Measurements from ENCODE around the gene IL16.
"Not testable (repeated sequence)": the region's sequence is repeated elsewhere in the genome, so short reads cannot be mapped to it uniquely, and the experiment has no call there.

Gene IL16

GRCh38 chr15:81338170-81339007 lies 141.7 kb downstream of the IL16 start:
- DNase-seq (ENCODE audit: insufficient read length, low spot score): no peak
- no peak for FAIRE-seq
- TF ChIP-seq CTCF (IDR thresholded peaks at IDR 0.05; ENCODE audit: insufficient read depth, missing control alignments): no peak

- no peak for FAIRE-seq
- no peak for DNase-seq (ENCODE audit: insufficient read length, low spot score)
- TF ChIP-seq CTCF (IDR thresholded peaks at IDR 0.05; ENCODE audit: insufficient read depth, missing control alignments): no peak
Measured at GRCh38 chr15:81339321-81339720, 142.6 kb downstream of the IL16 start.

- no peak for TF ChIP-seq CTCF (IDR thresholded peaks at IDR 0.05; ENCODE audit: insufficient read depth, missing control alignments)
- DNase-seq (ENCODE audit: insufficient read length, low spot score): no peak
- FAIRE-seq: no peak
Measured at GRCh38 chr15:81339851-81340250, 143.2 kb downstream of the IL16 start.

GRCh38 chr15:81341351-81341750 lies 144.7 kb downstream of the IL16 start:
- no peak for DNase-seq (ENCODE audit: insufficient read length, low spot score)
- TF ChIP-seq CTCF (IDR thresholded peaks at IDR 0.05; ENCODE audit: insufficient read depth, missing control alignments): no peak
- no peak for FAIRE-seq

- DNase-seq (ENCODE audit: insufficient read length, low spot score): no peak
- FAIRE-seq: no peak
- no peak for TF ChIP-seq CTCF (IDR thresholded peaks at IDR 0.05; ENCODE audit: insufficient read depth, missing control alignments)
Measured at GRCh38 chr15:81343371-81343770, 146.7 kb downstream of the IL16 start.

- TF ChIP-seq CTCF (IDR thresholded peaks at IDR 0.05; ENCODE audit: insufficient read depth, missing control alignments): no peak
- DNase-seq (ENCODE audit: insufficient read length, low spot score): no peak
- no peak for FAIRE-seq
Measured at GRCh38 chr15:81346611-81347010, 149.9 kb downstream of the IL16 start.

GRCh38 chr15:81347910-81348309 lies 151.2 kb downstream of the IL16 start:
- DNase-seq (ENCODE audit: insufficient read length, low spot score) (no peak), FAIRE-seq (no peak)
- no peak for TF ChIP-seq CTCF (IDR thresholded peaks at IDR 0.05; ENCODE audit: insufficient read depth, missing control alignments)

GRCh38 chr15:81348691-81349090 lies 152.0 kb downstream of the IL16 start:
- not testable (repeated sequence) for FAIRE-seq

More at GRCh38 chr15:81348691-81349090, 152.0 kb downstream of the IL16 start:
- not testable (repeated sequence) for DNase-seq (ENCODE audit: insufficient read length, low spot score)

Measured in D721Med (cell line).